Karpas-422 (cell line): ENCODE data around the gene EIF4G3. TPM values are rescaled to one million over a fixed set of nuclear protein-coding genes. Genes with fewer than 3 reads are reported as not detected.
A peak's percentile ranks its signal among the peaks of the same experiment; 100 is the strongest.

Experiments
- DNase-seq: peaks from one replicate; pipeline ENCODE4 v3.0.0-alpha.2; 2015
- H2AFZ ChIP-seq: fragments of 200-600 bp; sonication (generic); 2 replicates; pipeline ENCODE4 v1.6.1; 2014; ENCODE audit warnings: antibody characterized with exemption, low read length, mixed read lengths
- H3K27ac ChIP-seq: fragments of 200-600 bp; sonication (generic); 2 replicates; pipeline ENCODE4 v1.5.1; 2014; ENCODE audit warnings: mild to moderate bottlenecking, low read length, moderate library complexity
- H3K27me3 ChIP-seq: fragments of 200-600 bp; sonication (generic); 2 replicates; pipeline ENCODE4 v1.6.1; 2014; ENCODE audit warnings: low read length, mixed read lengths
- H3K36me3 ChIP-seq: fragments of 200-600 bp; sonication (generic); 2 replicates; pipeline ENCODE4 v1.6.1; 2014; ENCODE audit warnings: low read length, mixed read lengths; ENCODE audit not compliant: insufficient read depth
- H3K4me1 ChIP-seq: fragments of 200-600 bp; sonication (generic); 2 replicates; pipeline ENCODE4 v1.6.1; 2014; ENCODE audit warnings: mild to moderate bottlenecking, low read length, mixed read lengths
- H3K4me2 ChIP-seq: fragments of 200-600 bp; sonication (generic); 2 replicates; pipeline ENCODE4 v1.6.1; 2014; ENCODE audit warnings: low read length, low read depth, mild to moderate bottlenecking; ENCODE audit not compliant: poor library complexity, severe bottlenecking
- H3K4me3 ChIP-seq: fragments of 200-600 bp; sonication (generic); 2 replicates; pipeline ENCODE4 v1.5.1; 2014; ENCODE audit warnings: mild to moderate bottlenecking, antibody characterized with exemption, low read length, mixed read lengths
- H3K79me2 ChIP-seq: fragments of 200-600 bp; sonication (generic); 2 replicates; pipeline ENCODE4 v1.6.1; 2014; ENCODE audit warnings: mild to moderate bottlenecking, low read length, mixed read lengths
- H3K9ac ChIP-seq: fragments of 200-600 bp; sonication (generic); 2 replicates; pipeline ENCODE4 v1.6.0; 2014; ENCODE audit warnings: low read length
- H3K9me2 ChIP-seq: fragments of 200-600 bp; sonication (generic), shearing (Covaris generic); replicated peaks from 2 replicates; pipeline ENCODE4 v1.6.0; 2014; ENCODE audit warnings: mild to moderate bottlenecking, low read length, moderate library complexity; ENCODE audit not compliant: insufficient read depth
- H3K9me3 ChIP-seq: fragments of 300-700, 200-600 bp; sonication (generic); 2 replicates; pipeline ENCODE4 v1.6.1; 2014; ENCODE audit warnings: low read length, mixed read lengths
- H4K20me1 ChIP-seq: fragments of 200-600 bp; sonication (generic); 2 replicates; pipeline ENCODE4 v1.6.1; 2014; ENCODE audit warnings: mild to moderate bottlenecking, antibody characterized with exemption, low read length, low read depth; ENCODE audit not compliant: insufficient read depth
- total RNA-seq: library from RNA; depleted of rRNA; stranded (reverse); fragments of >200 nt; shearing (Covaris generic); gene quantifications from 2 replicates; pipeline ENCODE4 v1.2.3, GENCODE V29; 2014; ENCODE audit warnings: low replicate concordance

Gene EIF4G3
- total RNA-seq, 1 experiment from 2014 or later, result 139 TPM

- no peaks in the 10 kb centered on the region; the same call in 1 of the 2 replicates for H3K36me3 ChIP-seq
- H3K4me3 ChIP-seq, result no peak overlapping the region
- H3K27me3 ChIP-seq, result no peaks in the 10 kb centered on the region
- H3K79me2 ChIP-seq, result peaks cover 95% of the 10 kb centered on the region
- DNase-seq, result no peak
- H3K4me2 ChIP-seq, result no peak overlapping the region
- H3K9me2 ChIP-seq, result no peaks in the 10 kb centered on the region
- no peak overlapping the region for H3K9ac ChIP-seq
- no peaks in the 10 kb centered on the region for H4K20me1 ChIP-seq
- no peak overlapping the region for H3K27ac ChIP-seq
- H2AFZ ChIP-seq, result no peak overlapping the region
- H3K4me1 ChIP-seq, result peaks cover 23% of the 10 kb centered on the region
- H3K9me3 ChIP-seq, result no peaks in the 10 kb centered on the region
These were observed 173.2 kb downstream of the EIF4G3 start for GRCh38 chr1:21003281-21004045.

GRCh38 chr1:21001042-21001441 lies 175.7 kb downstream of the EIF4G3 start:
- no peak overlapping the region for H3K9ac ChIP-seq
- no peak overlapping the region for H3K4me2 ChIP-seq

GRCh38 chr1:21000245-21000594 lies 176.5 kb downstream of the EIF4G3 start:
- Histone ChIP-seq H2AFZ (no peak overlapping the region), H3K9me2 (no peaks in the 10 kb centered on the region), H3K36me3 (no peaks in the 10 kb centered on the region; the same call in 1 of the 2 replicates), H3K79me2 (peaks cover 97% of the 10 kb centered on the region), H3K27ac (no peak overlapping the region), H3K4me1 (peaks cover 31% of the 10 kb centered on the region), H3K9ac (no peak overlapping the region), H3K27me3 (no peaks in the 10 kb centered on the region), H3K4me2 (no peak overlapping the region), H3K4me3 (no peak overlapping the region), H4K20me1 (no peaks in the 10 kb centered on the region), H3K9me3 (no peaks in the 10 kb centered on the region)
- DNase-seq, result no peak

More at GRCh38 chr1:21001042-21001441, 175.7 kb downstream of the EIF4G3 start:
- Histone ChIP-seq H3K4me3 (no peak overlapping the region), H3K27ac (no peak overlapping the region), H3K9me2 (no peaks in the 10 kb centered on the region), H3K4me1 (peaks cover 34% of the 10 kb centered on the region), H3K36me3 (no peaks in the 10 kb centered on the region; the same call in 1 of the 2 replicates), H3K9me3 (no peaks in the 10 kb centered on the region), H3K79me2 (peaks cover 97% of the 10 kb centered on the region), H2AFZ (no peak overlapping the region), H3K27me3 (no peaks in the 10 kb centered on the region), H4K20me1 (no peaks in the 10 kb centered on the region)
- DNase-seq, result no peak

- Histone ChIP-seq H3K4me1 (peaks cover 37% of the 10 kb centered on the region), H2AFZ (no peak overlapping the region), H3K9ac (no peak overlapping the region), H3K9me2 (no peaks in the 10 kb centered on the region), H3K4me3 (no peak overlapping the region), H3K4me2 (no peak overlapping the region), H3K27me3 (no peaks in the 10 kb centered on the region), H3K36me3 (no peaks in the 10 kb centered on the region; the same call in 1 of the 2 replicates), H4K20me1 (no peaks in the 10 kb centered on the region), H3K79me2 (peaks cover 97% of the 10 kb centered on the region), H3K9me3 (no peaks in the 10 kb centered on the region), H3K27ac (0 out of 2 replicates have a peak overlapping the region, but pooled peaks have one; percentile 2)
- no peak for DNase-seq
These were observed 177.0 kb downstream of the EIF4G3 start for GRCh38 chr1:20999525-21000244.

- H3K27ac ChIP-seq, result peak overlapping the region; percentile 41; the same call in 1 of the 2 replicates
- peaks cover 95% of the 10 kb centered on the region for H3K79me2 ChIP-seq
- no peaks in the 10 kb centered on the region; the same call in 1 of the 2 replicates for H3K36me3 ChIP-seq
- H2AFZ ChIP-seq, result no peak overlapping the region
- no peak for DNase-seq
- H3K4me1 ChIP-seq, result peaks cover 44% of the 10 kb centered on the region
- H3K4me3 ChIP-seq, result no peak overlapping the region
- no peak overlapping the region for H3K4me2 ChIP-seq
- H3K9ac ChIP-seq, result no peak overlapping the region
- H4K20me1 ChIP-seq, result no peaks in the 10 kb centered on the region
- H3K27me3 ChIP-seq, result no peaks in the 10 kb centered on the region
- no peaks in the 10 kb centered on the region for H3K9me3 ChIP-seq
- no peaks in the 10 kb centered on the region for H3K9me2 ChIP-seq
These were observed 177.9 kb downstream of the EIF4G3 start for GRCh38 chr1:20998826-20999225.

- no peak for DNase-seq
- Histone ChIP-seq H3K4me2 (no peak overlapping the region), H4K20me1 (no peaks in the 10 kb centered on the region), H3K9ac (no peak overlapping the region), H3K27me3 (no peaks in the 10 kb centered on the region), H3K4me3 (no peak overlapping the region), H3K9me2 (no peaks in the 10 kb centered on the region), H3K79me2 (peaks cover 96% of the 10 kb centered on the region), H3K27ac (peak overlapping the region; percentile 41), H3K9me3 (no peaks in the 10 kb centered on the region), H3K4me1 (peaks cover 55% of the 10 kb centered on the region), H2AFZ (no peak overlapping the region), H3K36me3 (no peaks in the 10 kb centered on the region; the same call in 1 of the 2 replicates)
These were observed 179.0 kb downstream of the EIF4G3 start for GRCh38 chr1:20997602-20998224.

- H3K4me2 ChIP-seq, result no peak overlapping the region
- H3K9ac ChIP-seq, result no peak overlapping the region
- H3K9me3 ChIP-seq, result no peaks in the 10 kb centered on the region
- no peak overlapping the region for H3K27ac ChIP-seq
- no peaks in the 10 kb centered on the region for H3K27me3 ChIP-seq
- H4K20me1 ChIP-seq, result no peaks in the 10 kb centered on the region
- DNase-seq, result no peak
- peaks cover 97% of the 10 kb centered on the region for H3K79me2 ChIP-seq
- no peak overlapping the region for H3K4me3 ChIP-seq
- H3K9me2 ChIP-seq, result no peaks in the 10 kb centered on the region
- peaks cover 64% of the 10 kb centered on the region for H3K4me1 ChIP-seq
- H2AFZ ChIP-seq, result no peak overlapping the region
- H3K36me3 ChIP-seq, result no peaks in the 10 kb centered on the region; the same call in 1 of the 2 replicates
These were observed 180.1 kb downstream of the EIF4G3 start for GRCh38 chr1:20996554-20996953.
